Kidney (tissue), 14 donors: Measurements from ENCODE around the gene TADA1. TPM values are rescaled to one million over a fixed set of nuclear protein-coding genes. Genes with fewer than 3 reads are reported as not detected.
"Not testable (repeated sequence)": the region's sequence is repeated elsewhere in the genome, so short reads cannot be mapped to it uniquely, and the experiment has no call there.

Experiments used
- DNase-seq, 5 donors: peaks; one replicate each; pipeline ENCODE4 v3.0.0-alpha.2; 2013 to 2020
- FAIRE-seq: peaks from 2 replicates; lab custom pipeline; 2012; peaks lifted over from hg19 to GRCh38; lab: Jason Lieb, UNC
- H3K27ac ChIP-seq, 2 donors: one replicate each; pipeline ENCODE4 v1.7.0; 2013; ENCODE audit warnings: low read depth in 2 of 2, low read length in 2 of 2, inconsistent platforms in 1 of 2
- H3K27me3 ChIP-seq: one replicate; pipeline ENCODE4 v1.7.1; 2013; ENCODE audit warnings: low read length, inconsistent platforms; ENCODE audit not compliant: control insufficient read depth, insufficient read depth
- H3K36me3 ChIP-seq, 3 donors: one replicate each; pipeline versions ENCODE4 v1.7.0 to v1.7.1; 2013; ENCODE audit warnings: low read length in 3 of 3, control low read depth in 1 of 3, inconsistent platforms in 1 of 3; ENCODE audit not compliant: insufficient read depth in 3 of 3, control insufficient read depth in 2 of 3
- H3K4me1 ChIP-seq, 3 donors: one replicate each; pipeline versions ENCODE4 v1.7.0 to v1.7.1; 2013; ENCODE audit warnings: low read length in 3 of 3, inconsistent platforms in 1 of 3, low read depth in 1 of 3; ENCODE audit not compliant: control insufficient read depth in 2 of 3, insufficient read depth in 2 of 3
- H3K4me3 ChIP-seq, 3 donors: one replicate each; pipeline versions ENCODE4 v1.7.0 to v1.8.1; 2013; ENCODE audit warnings: low read length in 3 of 3, control low read depth in 1 of 3, inconsistent platforms in 1 of 3
- H3K9ac ChIP-seq, 3 donors: one replicate each; pipeline versions ENCODE4 v1.7.0 to v1.7.1; 2013; ENCODE audit warnings: low read length in 3 of 3, control low read depth in 1 of 3, inconsistent platforms in 1 of 3
- H3K9me3 ChIP-seq, 3 donors: one replicate each; pipeline versions ENCODE4 v1.7.0 to v1.7.1; 2013; ENCODE audit warnings: low read length in 3 of 3, control low read depth in 1 of 3, inconsistent platforms in 1 of 3; ENCODE audit not compliant: control insufficient read depth in 2 of 3, insufficient read depth in 1 of 3
- CTCF ChIP-seq: IDR thresholded peaks from 3 replicates; pipeline ENCODE4 v1.5.1; 2012; ENCODE audit warnings: mild to moderate bottlenecking, moderate library complexity, borderline replicate concordance; ENCODE audit not compliant: insufficient read depth; ENCODE audit errors: extremely low read depth
- intact Hi-C: fragments of 100-400 bp; cut with DNase I; formaldehyde crosslinking; loops from one replicate; pipeline ENCODE4 v1.11.1; 2022
- polyA plus RNA-seq: library from polyadenylated mRNA; stranded (reverse); fragments of 350-450 nt; fragmentation: Illumina TruSeq; extraction: RNeasy Lipid Tissue Mini Kit (QIAGEN cat#74804); gene quantifications from one replicate; pipeline ENCODE4 v1.2.3, GENCODE V29; 2014; ENCODE audit warnings: low read depth, low replicate concordance; ENCODE audit not compliant: insufficient read depth
- total RNA-seq: library from RNA; stranded (reverse); fragmentation: NEBNext Ultra II Directional; extraction: Animal tissue kit (Norgen Biotek cat#: 25700); gene quantifications from one replicate; pipeline ENCODE4 v1.2.1, GENCODE V29; 2021
- donor health status: control.
- donor health status: control.
- donor health status: control.
- donor health status: control.
- donor health status: control.
- donor health status: DM: yes; HTN: yes; CAD: no.
- donor health status: Normal renal cell carcinoma (clear cell type).

The TADA1 gene
- total and polyA plus RNA-seq, 2 donors from 2014 or later: 11.5 to 13.7 TPM

GRCh38 chr1:166884040-166884642 is 8.1 kb upstream of the TADA1 start:
- intact Hi-C loops: no loop called here
- DNase-seq: peak; percentile 74 to 81 (median 76)
- no peaks in the 10 kb centered on the region for H3K36me3 ChIP-seq
- H3K4me1 ChIP-seq: peaks cover 0 to 7% (median 0%) of the 10 kb centered on the region in 3 donors
- peak; percentile 66 for TF ChIP-seq CTCF
- no peak overlapping the region for H3K4me3 ChIP-seq
- no peaks in the 10 kb centered on the region for H3K9me3 ChIP-seq
- H3K9ac ChIP-seq: no peak overlapping the region
- FAIRE-seq: no peak
- H3K27me3 ChIP-seq: peaks cover 8% of the 10 kb centered on the region
- H3K27ac ChIP-seq: no peak overlapping the region

- H3K9ac ChIP-seq: no peak overlapping the region
- no peaks in the 10 kb centered on the region for H3K9me3 ChIP-seq
- H3K36me3 ChIP-seq: no peaks in the 10 kb centered on the region
- peaks cover 8% of the 10 kb centered on the region for H3K27me3 ChIP-seq
- TF ChIP-seq CTCF: no peak
- H3K4me3 ChIP-seq: no peak overlapping the region
- no peak overlapping the region for H3K27ac ChIP-seq
- FAIRE-seq: no peak
- peaks cover 0 to 7% (median 0%) of the 10 kb centered on the region in 3 donors for H3K4me1 ChIP-seq
- intact Hi-C loops: no loop called here
- no peak for DNase-seq
These were observed 6.8 kb upstream of the TADA1 start for GRCh38 chr1:166882893-166883292.

- FAIRE-seq, intact Hi-C loops, H3K27ac ChIP-seq: not testable (repeated sequence)
These were observed 2.3 kb upstream of the TADA1 start for GRCh38 chr1:166878173-166878917.

GRCh38 chr1:166876540-166876838 is 425 bp upstream of the TADA1 start:
- peaks cover 0 to 6% (median 4%) of the 10 kb centered on the region in 3 donors for H3K4me1 ChIP-seq
- peak overlapping the region in 1 of 3 donors; percentile 61 for H3K9ac ChIP-seq
- no peaks in the 10 kb centered on the region for H3K27me3 ChIP-seq
- H3K36me3 ChIP-seq: no peaks in the 10 kb centered on the region
- H3K9me3 ChIP-seq: no peaks in the 10 kb centered on the region
- peak overlapping the region; percentile 78 to 96 (median 78) for H3K4me3 ChIP-seq
- FAIRE-seq (no peak), DNase-seq (no peak)
- intact Hi-C loops: no loop called here
- H3K27ac ChIP-seq: no peak overlapping the region
- TF ChIP-seq CTCF: peak; percentile 36

More at GRCh38 chr1:166878173-166878917, 2.3 kb upstream of the TADA1 start:
- not testable (repeated sequence) for H3K36me3 ChIP-seq, H3K9me3 ChIP-seq, H3K9ac ChIP-seq, DNase-seq, H3K4me1 ChIP-seq, H3K4me3 ChIP-seq, H3K27me3 ChIP-seq
